Cardiac fibroblast (primary cell): Measurements from ENCODE around the gene ATG2B.

ENCODE experiments used
- DNase-seq, 2 donors: peaks; one replicate each; pipeline versions ENCODE4 v3.0.0 to v3.0.0-alpha.2; 2010; ENCODE audit warnings: low read depth in 2 of 2
- H3K4me3 ChIP-seq, 2 donors: replicated peaks in 1 of 2; 1 replicate in 1 of 2; 2 replicates in 1 of 2; pipeline ENCODE4 v1.5.1; 2011; ENCODE audit warnings: low read depth in 2 of 2, low read length in 2 of 2, mild to moderate bottlenecking in 2 of 2, moderate library complexity in 1 of 2
- TF ChIP-seq, protein P1 (sequence below): IDR thresholded peaks from one replicate; pipeline ENCODE4 v1.5.1; 2011; ENCODE audit warnings: low read depth, mild to moderate bottlenecking, low read length, inconsistent platforms

The ATG2B gene

DNA sequence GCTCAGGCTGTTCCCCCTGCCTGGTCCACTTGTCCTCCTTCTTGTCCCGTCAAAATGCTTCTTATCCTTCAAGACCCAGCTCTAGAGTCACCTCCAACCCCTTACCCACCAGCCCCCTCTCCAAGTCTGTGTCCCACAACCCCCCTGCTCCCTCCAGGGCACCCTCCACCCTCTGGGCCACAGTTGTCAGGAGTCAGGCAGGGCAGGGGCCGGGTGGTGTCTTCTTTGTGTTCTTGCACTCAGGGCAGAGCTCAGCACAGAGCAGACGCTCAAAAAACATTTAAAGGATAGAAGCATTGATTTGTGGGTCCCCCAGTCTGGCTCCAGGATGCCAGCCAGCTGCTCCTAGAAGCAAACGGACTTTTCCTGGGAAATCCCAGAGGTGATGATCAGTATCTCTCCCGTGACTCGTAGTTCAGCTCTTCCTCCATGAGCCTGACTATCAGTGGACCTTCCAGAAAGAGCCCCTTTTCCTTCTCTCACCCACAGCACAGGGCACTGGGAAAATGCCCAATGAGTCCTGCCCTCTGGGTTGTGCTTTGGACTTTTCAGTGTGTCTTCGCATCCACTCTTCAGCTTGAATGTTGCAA, 124.4 kb downstream of the ATG2B start:
- TF ChIP-seq, protein P1, sequence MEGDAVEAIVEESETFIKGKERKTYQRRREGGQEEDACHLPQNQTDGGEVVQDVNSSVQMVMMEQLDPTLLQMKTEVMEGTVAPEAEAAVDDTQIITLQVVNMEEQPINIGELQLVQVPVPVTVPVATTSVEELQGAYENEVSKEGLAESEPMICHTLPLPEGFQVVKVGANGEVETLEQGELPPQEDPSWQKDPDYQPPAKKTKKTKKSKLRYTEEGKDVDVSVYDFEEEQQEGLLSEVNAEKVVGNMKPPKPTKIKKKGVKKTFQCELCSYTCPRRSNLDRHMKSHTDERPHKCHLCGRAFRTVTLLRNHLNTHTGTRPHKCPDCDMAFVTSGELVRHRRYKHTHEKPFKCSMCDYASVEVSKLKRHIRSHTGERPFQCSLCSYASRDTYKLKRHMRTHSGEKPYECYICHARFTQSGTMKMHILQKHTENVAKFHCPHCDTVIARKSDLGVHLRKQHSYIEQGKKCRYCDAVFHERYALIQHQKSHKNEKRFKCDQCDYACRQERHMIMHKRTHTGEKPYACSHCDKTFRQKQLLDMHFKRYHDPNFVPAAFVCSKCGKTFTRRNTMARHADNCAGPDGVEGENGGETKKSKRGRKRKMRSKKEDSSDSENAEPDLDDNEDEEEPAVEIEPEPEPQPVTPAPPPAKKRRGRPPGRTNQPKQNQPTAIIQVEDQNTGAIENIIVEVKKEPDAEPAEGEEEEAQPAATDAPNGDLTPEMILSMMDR, result no peak
- no peak overlapping the region for H3K4me3 ChIP-seq
- DNase-seq, result no peak

DNA sequence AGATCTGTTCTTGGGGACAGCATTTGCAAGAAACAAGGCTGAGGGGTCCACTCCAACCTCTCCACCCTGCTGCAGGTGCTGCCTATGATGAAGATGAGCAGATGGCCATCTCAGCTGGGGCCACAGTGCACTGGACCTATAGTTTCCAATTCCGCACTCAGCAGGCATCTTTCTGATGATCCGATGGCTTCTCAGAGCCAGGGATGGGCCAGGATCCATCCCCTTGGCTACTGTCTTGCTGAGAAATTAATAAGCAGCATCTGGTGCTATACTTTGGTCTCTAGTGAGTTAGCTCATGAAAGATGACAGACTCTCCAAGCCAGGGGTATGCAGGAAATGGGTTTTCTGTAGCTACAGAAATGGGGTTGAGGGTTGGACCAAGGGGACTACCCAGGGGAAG, 125.5 kb downstream of the ATG2B start:
- TF ChIP-seq, protein P1, result no peak
- DNase-seq, result no peak
- no peak overlapping the region for H3K4me3 ChIP-seq

DNA sequence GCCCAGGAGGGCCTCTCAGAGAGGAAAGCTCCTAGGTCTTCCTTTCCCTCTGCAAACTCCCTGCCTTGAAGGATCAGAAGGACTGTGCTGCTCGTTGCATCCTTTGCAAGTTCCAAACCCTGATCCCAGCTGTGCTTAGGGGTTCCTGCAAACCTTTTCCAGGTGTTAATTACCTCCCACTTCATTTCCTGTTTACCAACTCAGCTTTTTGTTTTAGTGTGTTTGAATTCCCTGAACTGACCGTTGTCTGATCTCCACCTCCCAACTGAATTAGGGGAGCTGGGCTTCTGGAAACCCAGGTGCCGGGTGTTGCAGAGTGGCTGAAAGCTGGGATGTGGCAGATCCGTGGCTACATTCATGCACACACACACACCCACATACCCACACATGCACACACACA, 127.7 kb downstream of the ATG2B start:
- H3K4me3 ChIP-seq, result no peak overlapping the region
- TF ChIP-seq, protein P1, result no peak
- DNase-seq, result no peak

DNA sequence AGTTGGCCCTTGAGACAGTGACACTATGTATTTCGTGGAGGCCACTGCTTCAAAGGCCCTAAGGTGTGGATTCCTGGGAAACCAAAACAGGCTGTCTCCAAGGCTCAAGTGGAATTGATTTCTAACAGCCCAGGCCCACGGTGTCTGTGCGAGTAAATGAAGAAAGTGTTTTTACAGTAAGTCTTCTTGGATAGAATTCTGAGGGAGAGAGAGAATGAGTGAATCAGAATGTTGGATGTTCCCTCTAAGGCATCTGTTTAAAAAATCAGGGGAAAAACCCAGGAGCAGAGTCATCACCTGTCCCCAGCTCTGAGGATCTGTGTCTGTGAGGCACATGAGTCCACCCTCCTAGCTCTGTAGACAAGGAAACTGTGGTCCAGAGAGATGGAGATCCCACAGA, 129.5 kb downstream of the ATG2B start:
- TF ChIP-seq, protein P1, result no peak
- no peak for DNase-seq
- no peak overlapping the region for H3K4me3 ChIP-seq

DNA sequence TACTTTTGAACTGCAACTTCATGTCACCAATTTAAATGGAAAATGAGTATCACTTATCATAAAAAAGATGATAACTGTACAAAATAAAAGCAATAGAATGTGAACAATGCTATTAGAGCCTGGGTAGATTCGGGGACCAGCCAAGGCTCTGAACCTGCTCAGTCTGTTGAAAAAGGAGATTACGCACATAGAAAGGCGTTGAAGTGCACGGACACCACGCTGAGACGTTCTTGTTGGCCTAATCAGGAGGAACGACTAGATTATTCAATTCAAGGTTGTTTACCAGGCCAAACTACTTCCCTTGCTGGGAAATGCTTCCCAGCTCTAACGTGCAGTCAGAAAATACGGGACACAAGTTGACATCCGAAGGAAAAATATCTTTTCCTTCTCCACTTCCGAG, 130.6 kb downstream of the ATG2B start:
- no peak for DNase-seq
- H3K4me3 ChIP-seq, result no peak overlapping the region
- TF ChIP-seq, protein P1, result no peak

DNA sequence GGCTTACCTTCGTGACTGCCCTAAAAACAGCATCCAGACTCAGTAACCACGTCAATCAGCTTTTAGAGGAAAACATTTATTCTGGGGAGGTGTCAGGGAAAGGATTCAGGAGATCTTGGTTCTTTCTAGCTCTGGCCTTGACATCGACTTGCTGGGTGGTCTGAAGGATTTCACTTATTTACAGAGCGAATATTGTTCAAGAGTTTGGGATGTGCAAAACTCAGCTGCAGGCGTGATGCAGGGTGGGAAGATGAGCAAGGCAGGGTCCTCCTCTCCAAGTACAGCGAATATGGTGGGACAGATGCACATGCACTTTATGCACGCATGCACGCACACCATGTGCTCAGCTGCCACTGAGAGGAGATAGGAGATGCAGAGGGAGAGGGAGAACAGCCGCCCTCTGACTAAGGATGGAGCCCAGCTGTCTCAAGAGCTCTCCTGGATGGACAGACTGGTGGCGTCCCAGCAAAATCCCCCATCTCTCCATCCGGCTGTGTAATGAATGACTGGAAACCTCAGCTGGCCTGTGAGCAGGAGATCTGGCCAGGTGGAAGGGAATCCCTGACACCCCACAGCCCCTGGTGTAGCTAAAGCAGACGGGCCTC, 131.5 kb downstream of the ATG2B start:
- no peak overlapping the region for H3K4me3 ChIP-seq
- DNase-seq, result no peak
- TF ChIP-seq, protein P1, result no peak

DNA sequence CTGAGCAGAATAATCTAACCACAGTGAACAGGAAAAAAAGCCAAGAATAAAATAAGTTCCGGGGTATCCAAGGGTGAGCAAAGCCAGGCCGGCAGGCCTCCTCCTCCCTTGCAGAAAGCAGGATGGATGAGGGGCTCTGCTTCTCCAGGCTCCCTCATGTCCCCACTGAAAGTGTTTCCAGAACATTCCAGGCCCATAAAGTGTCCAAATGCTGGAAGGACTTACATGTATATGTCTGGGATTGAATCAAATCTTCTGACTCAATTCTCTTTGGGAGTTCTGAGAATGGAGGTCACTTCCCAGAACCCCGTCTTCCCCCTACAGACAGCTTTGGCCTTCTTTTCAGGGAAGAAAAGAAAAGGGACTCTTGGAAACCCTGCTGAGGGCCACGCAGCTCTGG, 132.1 kb downstream of the ATG2B start:
- H3K4me3 ChIP-seq, result no peak overlapping the region
- TF ChIP-seq, protein P1, result no peak
- DNase-seq, result no peak
